GM19328 (cell line): ENCODE measurements around the gene CD63.
A peak's percentile ranks its signal among the peaks of the same experiment; 100 is the strongest.

ENCODE experiments used
- ATAC-seq: cut with Tn5 transposase; IDR thresholded peaks from one replicate; pipeline ENCODE4 v1.9.1; 2021; ENCODE audit warnings: mild to moderate bottlenecking, moderate library complexity; ENCODE audit not compliant: unreplicated experiment

The CD63 gene

GRCh38 chr12:55723516-55724225 is 5.1 kb downstream of the CD63 start:
- no peak for ATAC-seq

- no peak for ATAC-seq
Measured at GRCh38 chr12:55722948-55723347, 5.9 kb downstream of the CD63 start.

- ATAC-seq = no peak
Measured at GRCh38 chr12:55721601-55722213, 7.1 kb downstream of the CD63 start.

- ATAC-seq = no peak
Measured at GRCh38 chr12:55720894-55721444, 7.8 kb downstream of the CD63 start.

GRCh38 chr12:55720071-55720564 is 8.7 kb downstream of the CD63 start, which contains the start of gene RDH5:
TSS of gene RDH5 (plus strand) at chr12:55720393. CDS start at chr12:55721185, 792 bp downstream.
- no peak for ATAC-seq

GRCh38 chr12:55719371-55719770 is 9.4 kb downstream of the CD63 start:
- ATAC-seq = no peak

GRCh38 chr12:55718624-55719275 is 10.1 kb downstream of the CD63 start:
- no peak for ATAC-seq

GRCh38 chr12:55718015-55718414 is 10.8 kb downstream of the CD63 start:
- ATAC-seq = no peak

- no peak for ATAC-seq
Measured at GRCh38 chr12:55717011-55718007, 11.5 kb downstream of the CD63 start.

GRCh38 chr12:55716582-55716957 is 12.2 kb downstream of the CD63 start:
- no peak for ATAC-seq

- ATAC-seq = peak; percentile 71
Measured at GRCh38 chr12:55715833-55716581, 12.8 kb downstream of the CD63 start, which contains the start of gene BLOC1S1. TSS of gene BLOC1S1 (plus strand) at chr12:55716046. CDS start at chr12:55716052, 6 bp downstream.

GRCh38 chr12:55715169-55715764 is 13.5 kb downstream of the CD63 start:
- ATAC-seq = no peak

GRCh38 chr12:55713721-55714120 is 15.1 kb downstream of the CD63 start:
- ATAC-seq = no peak

- ATAC-seq = no peak
Measured at GRCh38 chr12:55712700-55713415, 16.0 kb downstream of the CD63 start.

GRCh38 chr12:55711786-55712553 is 16.8 kb downstream of the CD63 start:
- no peak for ATAC-seq

GRCh38 chr12:55708695-55709233 is 20.0 kb downstream of the CD63 start:
- no peak for ATAC-seq
